WTC11 (cell line): ENCODE data around the gene PITPNC1. TPM values are rescaled to one million over a fixed set of nuclear protein-coding genes. Genes with fewer than 3 reads are reported as not detected.

ENCODE experiments used
- ATAC-seq: fragments of 200-7000 bp; cut with Tn5 transposase; 2 replicates; pipeline ENCODE4 v1.10.0; 2021; ENCODE audit warnings: mild to moderate bottlenecking, moderate library complexity
- CTCF ChIA-PET: fragments of 300-600 bp; sonication (Branson Sonifier 250); formaldehyde crosslinking; loops from one replicate; lab custom pipeline; 2021; ENCODE audit warnings: antibody characterized with exemption; lab: Charles Lee
- POLR2A ChIA-PET: fragments of 350-600 bp; sonication (Branson Sonifier 250); formaldehyde crosslinking; loops from one replicate; lab custom pipeline; 2021; ENCODE audit warnings: antibody characterized with exemption; lab: Charles Lee
- DNase-seq: peaks from one replicate; pipeline ENCODE4 v3.0.0; 2021; ENCODE audit warnings: low spot score
- H3K27ac Mint-ChIP-seq: 2 replicates; pipeline ENCODE4 v1.8.0; 2021; ENCODE audit warnings: mixed read lengths
- H3K27me3 Mint-ChIP-seq: 2 replicates; pipeline ENCODE4 v1.8.0; 2021; ENCODE audit warnings: low read depth, mild to moderate bottlenecking, moderate library complexity, mixed read lengths
- H3K36me3 Mint-ChIP-seq: 2 replicates; pipeline ENCODE4 v1.8.0; 2021; ENCODE audit warnings: mixed read lengths
- H3K4me1 Mint-ChIP-seq: 2 replicates; pipeline ENCODE4 v1.8.0; 2022; ENCODE audit warnings: mixed read lengths
- H3K4me3 Mint-ChIP-seq: 2 replicates; pipeline ENCODE4 v1.8.0; 2021; ENCODE audit warnings: mild to moderate bottlenecking, moderate library complexity, mixed read lengths
- H3K9me3 Mint-ChIP-seq: 2 replicates; pipeline ENCODE4 v1.8.0; 2021; ENCODE audit warnings: mixed read lengths
- ATF1 ChIP-seq: sonication (generic); formaldehyde crosslinking; IDR thresholded peaks from 2 replicates; pipeline ENCODE4 v1.8.1; 2023; ENCODE audit warnings: mild to moderate bottlenecking, moderate library complexity, missing genetic modification reagents
- CREB1 ChIP-seq: sonication (generic); formaldehyde crosslinking; IDR thresholded peaks from 2 replicates; pipeline ENCODE4 v1.8.0; 2023; ENCODE audit warnings: mild to moderate bottlenecking, missing genetic modification reagents
- ESRRA ChIP-seq: sonication (generic); formaldehyde crosslinking; IDR thresholded peaks from 2 replicates; pipeline ENCODE4 v1.8.1; 2022; ENCODE audit warnings: mild to moderate bottlenecking, missing genetic modification reagents, borderline replicate concordance
- GABPB1 ChIP-seq: sonication (generic); formaldehyde crosslinking; IDR thresholded peaks from 2 replicates; pipeline ENCODE4 v1.8.1; 2023; ENCODE audit warnings: mild to moderate bottlenecking, missing genetic modification reagents
- GRHL2 ChIP-seq: fragments of 250-450 bp; sonication (Bioruptor Pico); IDR thresholded peaks from 2 replicates; pipeline ENCODE4 v1.8.0; 2022; ENCODE audit warnings: mild to moderate bottlenecking, moderate library complexity; ENCODE audit not compliant: insufficient replicate concordance, severe bottlenecking
- JAZF1 ChIP-seq: fragments of 250-450 bp; sonication (Bioruptor Pico); IDR thresholded peaks from 2 replicates; pipeline ENCODE4 v1.9.0; 2021; ENCODE audit warnings: moderate library complexity, mild to moderate bottlenecking, inconsistent platforms
- KAT7 ChIP-seq: sonication (generic); formaldehyde crosslinking; IDR thresholded peaks from 2 replicates; pipeline ENCODE4 v1.8.1; 2023; ENCODE audit warnings: missing genetic modification reagents, mild to moderate bottlenecking, borderline replicate concordance
- NR2C2 ChIP-seq: sonication (generic); formaldehyde crosslinking; IDR thresholded peaks from 2 replicates; pipeline ENCODE4 v1.8.0; 2022; ENCODE audit warnings: mild to moderate bottlenecking, missing genetic modification reagents
- RORB ChIP-seq: fragments of 250-450 bp; sonication (Bioruptor Pico); IDR thresholded peaks from 2 replicates; pipeline ENCODE4 v1.9.0; 2021; ENCODE audit warnings: mild to moderate bottlenecking
- TEAD1 ChIP-seq: sonication (generic); formaldehyde crosslinking; IDR thresholded peaks from 2 replicates; pipeline ENCODE4 v1.8.0; 2022; ENCODE audit warnings: mild to moderate bottlenecking, missing genetic modification reagents
- TEAD4 ChIP-seq: sonication (generic); formaldehyde crosslinking; IDR thresholded peaks from 2 replicates; pipeline ENCODE4 v1.8.0; 2022; ENCODE audit warnings: mild to moderate bottlenecking, missing genetic modification reagents
- TP53 ChIP-seq: sonication (generic); formaldehyde crosslinking; IDR thresholded peaks from 2 replicates; pipeline ENCODE4 v1.8.1; 2023; ENCODE audit warnings: mild to moderate bottlenecking, missing genetic modification reagents
- ZBTB21 ChIP-seq: sonication (generic); formaldehyde crosslinking; IDR thresholded peaks from 2 replicates; pipeline ENCODE4 v1.8.1; 2023; ENCODE audit warnings: mild to moderate bottlenecking, missing genetic modification reagents, borderline replicate concordance
- ZNF121 ChIP-seq: sonication (generic); formaldehyde crosslinking; IDR thresholded peaks from 2 replicates; pipeline ENCODE4 v1.8.0; 2023; ENCODE audit warnings: missing genetic modification reagents
- ZNF396 ChIP-seq: fragments of 250-450 bp; sonication (Bioruptor Pico); IDR thresholded peaks from 2 replicates; pipeline ENCODE4 v1.8.0; 2021; ENCODE audit warnings: mild to moderate bottlenecking, moderate library complexity, borderline replicate concordance
- total RNA-seq: library from RNA; stranded (reverse); gene quantifications from 3 replicates; pipeline ENCODE4 v1.2.3, GENCODE V29; 2021
- TF ChIP-seq, protein P1 (sequence below): fragments of 250-450 bp; sonication (Bioruptor Pico); conservative IDR thresholded peaks from 2 replicates; pipeline ENCODE4 v1.9.0; 2021; ENCODE audit warnings: mild to moderate bottlenecking
- TF ChIP-seq, protein P2 (sequence below): sonication (generic); formaldehyde crosslinking; IDR thresholded peaks from 2 replicates; pipeline ENCODE4 v1.8.1; 2023; ENCODE audit warnings: mild to moderate bottlenecking, missing genetic modification reagents, borderline replicate concordance
- TF ChIP-seq, protein P3 (sequence below): fragments of 250-450 bp; sonication (Bioruptor Pico); IDR thresholded peaks from 2 replicates; pipeline ENCODE4 v1.9.0; 2021; ENCODE audit warnings: mild to moderate bottlenecking
- TF ChIP-seq, protein P4 (sequence below): sonication (generic); formaldehyde crosslinking; IDR thresholded peaks from 2 replicates; pipeline ENCODE4 v1.8.1; 2023; ENCODE audit warnings: mild to moderate bottlenecking, missing genetic modification reagents, moderate library complexity
- TF ChIP-seq, protein P5 (sequence below): sonication (generic); formaldehyde crosslinking; IDR thresholded peaks from 2 replicates; pipeline ENCODE4 v1.8.0; 2022; ENCODE audit warnings: mild to moderate bottlenecking, missing genetic modification reagents
- TF ChIP-seq, protein P6 (sequence below): sonication (generic); formaldehyde crosslinking; conservative IDR thresholded peaks from 2 replicates; pipeline ENCODE4 v1.8.1; 2023; ENCODE audit warnings: mild to moderate bottlenecking, low read depth, missing genetic modification reagents, moderate library complexity
- TF ChIP-seq, protein P7 (sequence below): sonication (generic); formaldehyde crosslinking; IDR thresholded peaks from 2 replicates; pipeline ENCODE4 v1.8.0; 2022; ENCODE audit warnings: mild to moderate bottlenecking, missing genetic modification reagents

The PITPNC1 gene
- total RNA-seq, 1 experiment from 2014 or later: 39.8 TPM

DNA sequence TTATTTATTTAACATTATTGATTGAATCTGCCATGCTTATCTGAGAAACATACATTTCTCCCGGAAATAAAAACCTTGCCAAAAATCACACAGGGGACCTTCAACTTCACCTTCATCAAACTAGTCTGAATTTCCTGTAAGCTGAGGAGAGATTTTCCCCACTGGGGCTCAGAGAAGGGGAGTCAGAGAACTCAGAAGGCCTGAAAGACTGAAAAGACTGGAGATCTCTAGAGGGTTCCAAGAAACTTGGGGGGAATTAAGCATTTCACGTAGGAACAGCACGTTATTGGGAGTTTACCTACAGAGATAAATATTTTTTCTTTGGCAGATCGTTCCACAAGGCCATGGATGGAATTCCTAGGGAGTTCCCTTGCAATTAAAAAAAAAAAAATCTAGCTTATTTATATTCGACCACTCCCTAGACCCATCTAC lies 340.1 kb downstream of the PITPNC1 start (continued):
- no peak for TF ChIP-seq RORB (CRISPR knock-in tag)
- TF ChIP-seq, protein P1, sequence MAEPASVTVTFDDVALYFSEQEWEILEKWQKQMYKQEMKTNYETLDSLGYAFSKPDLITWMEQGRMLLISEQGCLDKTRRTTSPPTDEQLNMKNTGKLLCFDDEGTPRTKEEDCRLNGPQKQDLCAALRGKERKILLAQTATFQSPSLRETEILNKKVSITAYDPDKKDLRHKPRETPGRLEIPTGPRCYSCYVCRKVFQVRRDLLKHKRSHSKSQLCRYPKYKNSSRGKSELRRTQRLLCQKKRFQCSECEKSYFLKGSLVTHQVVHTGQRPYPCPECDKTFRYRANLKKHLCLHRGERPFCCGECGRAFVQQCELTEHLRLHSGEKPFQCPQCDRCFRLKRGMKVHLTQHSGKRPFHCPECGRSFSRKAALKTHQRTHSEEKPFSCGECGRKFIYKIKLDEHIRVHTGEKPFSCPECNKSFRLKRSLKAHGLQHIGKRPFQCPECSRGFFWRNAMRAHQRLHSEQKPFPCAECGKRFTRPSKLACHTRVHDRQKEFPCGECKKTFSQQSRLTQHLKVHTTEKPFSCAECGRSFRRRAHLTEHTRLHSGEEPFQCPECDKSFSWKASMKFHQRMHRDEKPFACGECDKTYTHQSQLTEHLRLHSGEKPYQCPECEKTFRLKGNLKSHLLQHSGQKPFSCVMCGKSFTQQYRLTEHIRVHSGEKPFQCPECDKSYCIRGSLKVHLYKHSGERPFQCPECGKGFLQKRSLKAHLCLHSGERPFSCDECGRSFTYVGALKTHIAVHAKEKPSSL (CRISPR knock-in tag): no peak
- TF ChIP-seq ZNF396 (CRISPR knock-in tag): no peak
- no peak for TF ChIP-seq TP53 (CRISPR knock-in tag)
- TF ChIP-seq GRHL2 (CRISPR knock-in tag): no peak
- TF ChIP-seq, protein P2, sequence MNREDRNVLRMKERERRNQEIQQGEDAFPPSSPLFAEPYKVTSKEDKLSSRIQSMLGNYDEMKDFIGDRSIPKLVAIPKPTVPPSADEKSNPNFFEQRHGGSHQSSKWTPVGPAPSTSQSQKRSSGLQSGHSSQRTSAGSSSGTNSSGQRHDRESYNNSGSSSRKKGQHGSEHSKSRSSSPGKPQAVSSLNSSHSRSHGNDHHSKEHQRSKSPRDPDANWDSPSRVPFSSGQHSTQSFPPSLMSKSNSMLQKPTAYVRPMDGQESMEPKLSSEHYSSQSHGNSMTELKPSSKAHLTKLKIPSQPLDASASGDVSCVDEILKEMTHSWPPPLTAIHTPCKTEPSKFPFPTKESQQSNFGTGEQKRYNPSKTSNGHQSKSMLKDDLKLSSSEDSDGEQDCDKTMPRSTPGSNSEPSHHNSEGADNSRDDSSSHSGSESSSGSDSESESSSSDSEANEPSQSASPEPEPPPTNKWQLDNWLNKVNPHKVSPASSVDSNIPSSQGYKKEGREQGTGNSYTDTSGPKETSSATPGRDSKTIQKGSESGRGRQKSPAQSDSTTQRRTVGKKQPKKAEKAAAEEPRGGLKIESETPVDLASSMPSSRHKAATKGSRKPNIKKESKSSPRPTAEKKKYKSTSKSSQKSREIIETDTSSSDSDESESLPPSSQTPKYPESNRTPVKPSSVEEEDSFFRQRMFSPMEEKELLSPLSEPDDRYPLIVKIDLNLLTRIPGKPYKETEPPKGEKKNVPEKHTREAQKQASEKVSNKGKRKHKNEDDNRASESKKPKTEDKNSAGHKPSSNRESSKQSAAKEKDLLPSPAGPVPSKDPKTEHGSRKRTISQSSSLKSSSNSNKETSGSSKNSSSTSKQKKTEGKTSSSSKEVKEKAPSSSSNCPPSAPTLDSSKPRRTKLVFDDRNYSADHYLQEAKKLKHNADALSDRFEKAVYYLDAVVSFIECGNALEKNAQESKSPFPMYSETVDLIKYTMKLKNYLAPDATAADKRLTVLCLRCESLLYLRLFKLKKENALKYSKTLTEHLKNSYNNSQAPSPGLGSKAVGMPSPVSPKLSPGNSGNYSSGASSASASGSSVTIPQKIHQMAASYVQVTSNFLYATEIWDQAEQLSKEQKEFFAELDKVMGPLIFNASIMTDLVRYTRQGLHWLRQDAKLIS (CRISPR knock-in tag): no peak
- no peak for TF ChIP-seq NR2C2 (CRISPR knock-in tag)
- TF ChIP-seq, protein P3, sequence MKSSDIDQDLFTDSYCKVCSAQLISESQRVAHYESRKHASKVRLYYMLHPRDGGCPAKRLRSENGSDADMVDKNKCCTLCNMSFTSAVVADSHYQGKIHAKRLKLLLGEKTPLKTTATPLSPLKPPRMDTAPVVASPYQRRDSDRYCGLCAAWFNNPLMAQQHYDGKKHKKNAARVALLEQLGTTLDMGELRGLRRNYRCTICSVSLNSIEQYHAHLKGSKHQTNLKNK (CRISPR knock-in tag): no peak

DNA sequence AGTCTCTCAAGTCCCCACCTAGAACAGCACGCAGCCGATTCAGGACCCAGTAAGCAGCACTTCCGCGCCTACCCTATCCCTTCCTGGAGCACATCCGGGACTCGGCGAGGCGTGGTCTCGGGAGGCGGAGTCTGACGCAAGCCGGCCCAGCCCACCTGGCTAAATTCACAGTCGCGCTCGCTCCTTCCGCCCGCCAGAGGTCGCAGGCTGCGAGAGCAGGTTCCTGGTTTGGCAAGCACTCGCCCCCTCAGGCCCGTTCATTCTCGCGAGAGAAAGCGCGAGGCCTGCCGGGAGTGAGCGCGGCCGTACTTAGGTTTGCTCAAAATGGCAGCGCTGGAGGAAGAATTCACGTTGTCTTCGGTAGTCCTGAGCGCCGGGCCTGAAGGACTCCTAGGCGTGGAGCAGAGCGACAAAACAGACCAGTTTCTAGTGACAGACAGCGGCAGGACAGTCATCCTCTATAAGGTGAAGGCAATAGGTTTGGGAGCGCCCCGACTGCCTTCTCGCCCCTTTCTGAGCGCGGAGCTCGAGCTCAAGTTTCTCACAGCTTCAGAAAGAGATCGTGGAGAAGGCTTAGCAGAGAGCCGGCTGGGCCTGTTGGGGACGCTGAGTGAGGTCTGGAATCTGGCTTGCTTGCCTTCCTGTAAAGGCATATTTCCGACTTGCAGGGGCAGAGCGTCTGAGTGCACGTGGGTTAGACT lies 340.7 kb downstream of the PITPNC1 start, which contains the start of gene NOL11:
Gene NOL11, plus strand, starts transcription at position 313 of the 701 bp plus-strand sequence. Its CDS starts 12 bp downstream, at position 325.
- ATAC-seq: peak; percentile 97
- POLR2A ChIA-PET: interaction anchor here (0.6 to 2.0 kb wide), 3 partner anchors 11 to 303 kb away, joined by 3 to 9 read pairs (median 5); no protein-coding TSS in a partner anchor
- CTCF ChIA-PET: interaction anchor here (0.5 to 1.5 kb wide), 13 partner anchors 12 to 353 kb away, joined by 3 to 6 read pairs (median 4); partner anchors contain the start of gene BPTF
- Mint-ChIP-seq H3K27ac (peak within 1 kb of the TSS; percentile 100), H3K36me3 (peaks cover 30% of the 10 kb centered on the region), H3K27me3 (no peaks in the 10 kb centered on the region), H3K9me3 (peaks cover 7% of the 10 kb centered on the region), H3K4me1 (peaks cover 11% of the 10 kb centered on the region), H3K4me3 (peak within 1 kb of the TSS; percentile 100)
- peak; percentile 99 for DNase-seq
- TF ChIP-seq JAZF1 (CRISPR knock-in tag) (no peak), GABPB1 (CRISPR knock-in tag) (peak; percentile 98), TEAD1 (CRISPR knock-in tag) (peak; percentile 93), ESRRA (CRISPR knock-in tag) (no peak), TEAD4 (CRISPR knock-in tag) (0 out of 2 replicates have a peak, but pooled peaks have one; percentile 41), ZBTB21 (0 out of 2 replicates have a peak, but pooled peaks have one; percentile 83), ATF1 (CRISPR knock-in tag) (no peak), CREB1 (CRISPR knock-in tag) (no peak), KAT7 (no peak), ZNF121 (no peak)
- TF ChIP-seq, protein P4, sequence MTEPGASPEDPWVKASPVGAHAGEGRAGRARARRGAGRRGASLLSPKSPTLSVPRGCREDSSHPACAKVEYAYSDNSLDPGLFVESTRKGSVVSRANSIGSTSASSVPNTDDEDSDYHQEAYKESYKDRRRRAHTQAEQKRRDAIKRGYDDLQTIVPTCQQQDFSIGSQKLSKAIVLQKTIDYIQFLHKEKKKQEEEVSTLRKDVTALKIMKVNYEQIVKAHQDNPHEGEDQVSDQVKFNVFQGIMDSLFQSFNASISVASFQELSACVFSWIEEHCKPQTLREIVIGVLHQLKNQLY: no peak
- TF ChIP-seq, protein P5, sequence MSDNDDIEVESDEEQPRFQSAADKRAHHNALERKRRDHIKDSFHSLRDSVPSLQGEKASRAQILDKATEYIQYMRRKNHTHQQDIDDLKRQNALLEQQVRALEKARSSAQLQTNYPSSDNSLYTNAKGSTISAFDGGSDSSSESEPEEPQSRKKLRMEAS (CRISPR knock-in tag): peak; percentile 89
- TF ChIP-seq, protein P6, sequence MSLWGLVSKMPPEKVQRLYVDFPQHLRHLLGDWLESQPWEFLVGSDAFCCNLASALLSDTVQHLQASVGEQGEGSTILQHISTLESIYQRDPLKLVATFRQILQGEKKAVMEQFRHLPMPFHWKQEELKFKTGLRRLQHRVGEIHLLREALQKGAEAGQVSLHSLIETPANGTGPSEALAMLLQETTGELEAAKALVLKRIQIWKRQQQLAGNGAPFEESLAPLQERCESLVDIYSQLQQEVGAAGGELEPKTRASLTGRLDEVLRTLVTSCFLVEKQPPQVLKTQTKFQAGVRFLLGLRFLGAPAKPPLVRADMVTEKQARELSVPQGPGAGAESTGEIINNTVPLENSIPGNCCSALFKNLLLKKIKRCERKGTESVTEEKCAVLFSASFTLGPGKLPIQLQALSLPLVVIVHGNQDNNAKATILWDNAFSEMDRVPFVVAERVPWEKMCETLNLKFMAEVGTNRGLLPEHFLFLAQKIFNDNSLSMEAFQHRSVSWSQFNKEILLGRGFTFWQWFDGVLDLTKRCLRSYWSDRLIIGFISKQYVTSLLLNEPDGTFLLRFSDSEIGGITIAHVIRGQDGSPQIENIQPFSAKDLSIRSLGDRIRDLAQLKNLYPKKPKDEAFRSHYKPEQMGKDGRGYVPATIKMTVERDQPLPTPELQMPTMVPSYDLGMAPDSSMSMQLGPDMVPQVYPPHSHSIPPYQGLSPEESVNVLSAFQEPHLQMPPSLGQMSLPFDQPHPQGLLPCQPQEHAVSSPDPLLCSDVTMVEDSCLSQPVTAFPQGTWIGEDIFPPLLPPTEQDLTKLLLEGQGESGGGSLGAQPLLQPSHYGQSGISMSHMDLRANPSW: no peak
- TF ChIP-seq, protein P7, sequence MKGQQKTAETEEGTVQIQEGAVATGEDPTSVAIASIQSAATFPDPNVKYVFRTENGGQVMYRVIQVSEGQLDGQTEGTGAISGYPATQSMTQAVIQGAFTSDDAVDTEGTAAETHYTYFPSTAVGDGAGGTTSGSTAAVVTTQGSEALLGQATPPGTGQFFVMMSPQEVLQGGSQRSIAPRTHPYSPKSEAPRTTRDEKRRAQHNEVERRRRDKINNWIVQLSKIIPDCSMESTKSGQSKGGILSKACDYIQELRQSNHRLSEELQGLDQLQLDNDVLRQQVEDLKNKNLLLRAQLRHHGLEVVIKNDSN: peak; percentile 38; the same call in 1 of the 2 replicates
